KMS-11 (cell line): ENCODE data around the gene RALGDS.

Experiments
- H2AFZ ChIP-seq: fragments of 200-600 bp; sonication (generic); 2 replicates; pipeline ENCODE4 v1.6.1; 2016; ENCODE audit warnings: antibody characterized with exemption, mixed run types, low read depth
- H3K27ac ChIP-seq: fragments of 200-600 bp; sonication (generic); 2 replicates; pipeline ENCODE4 v1.6.1; 2016; ENCODE audit warnings: mild to moderate bottlenecking, mixed run types
- H3K27me3 ChIP-seq: fragments of 200-600 bp; sonication (generic); 2 replicates; pipeline ENCODE4 v1.6.1; 2017; ENCODE audit warnings: mild to moderate bottlenecking, low read depth, mixed run types, moderate library complexity; ENCODE audit not compliant: insufficient read depth
- H3K36me3 ChIP-seq: fragments of 200-600 bp; sonication (generic); 2 replicates; pipeline ENCODE4 v1.6.1; 2017; ENCODE audit warnings: mild to moderate bottlenecking, mixed run types; ENCODE audit not compliant: insufficient read depth
- H3K4me1 ChIP-seq: fragments of 200-600 bp; sonication (generic); 2 replicates; pipeline ENCODE4 v1.6.1; 2016; ENCODE audit warnings: mild to moderate bottlenecking, low read depth, mixed run types; ENCODE audit not compliant: poor library complexity, severe bottlenecking
- H3K4me2 ChIP-seq: fragments of 200-600 bp; sonication (generic); 2 replicates; pipeline ENCODE4 v1.7.0; 2016; ENCODE audit warnings: mild to moderate bottlenecking, mixed run types
- H3K4me3 ChIP-seq: fragments of 200-600 bp; sonication (generic); IDR thresholded peaks from 2 replicates; pipeline ENCODE4 v1.6.1; 2017; ENCODE audit warnings: low read depth, low read length, mixed read lengths; ENCODE audit not compliant: insufficient read depth
- H3K79me2 ChIP-seq: fragments of 200-600 bp; sonication (generic); 2 replicates; pipeline ENCODE4 v1.6.1; 2016; ENCODE audit warnings: low read depth, mixed run types; ENCODE audit not compliant: insufficient read depth
- H3K9ac ChIP-seq: fragments of 200-600 bp; sonication (generic); 2 replicates; pipeline ENCODE4 v1.6.1; 2016; ENCODE audit warnings: mild to moderate bottlenecking, mixed run types
- H4K20me1 ChIP-seq: fragments of 200-600 bp; sonication (generic); 2 replicates; pipeline ENCODE4 v1.6.1; 2016; ENCODE audit warnings: mild to moderate bottlenecking, mixed run types; ENCODE audit not compliant: insufficient read depth
- CTCF ChIP-seq: fragments of 200-600 bp; sonication (generic); conservative IDR thresholded peaks from 2 replicates; pipeline ENCODE4 v1.6.1; 2017; ENCODE audit warnings: low read depth, mild to moderate bottlenecking, antibody characterized with exemption, low read length, moderate library complexity, mixed read lengths

RALGDS gene

GRCh38 chr9:133148199-133149129 is 27.4 kb upstream of the RALGDS start:
- peak overlapping the region; percentile 90 for H3K4me2 ChIP-seq
- H2AFZ ChIP-seq = peak overlapping the region; percentile 26; the same call in 1 of the 2 replicates
- H3K27ac ChIP-seq = peak overlapping the region; percentile 91
- H3K27me3 ChIP-seq = no peaks in the 10 kb centered on the region
- peaks cover 39% of the 10 kb centered on the region for H3K4me1 ChIP-seq
- peak overlapping the region; percentile 79 for H3K9ac ChIP-seq
- no peak for TF ChIP-seq CTCF
- no peaks in the 10 kb centered on the region for H4K20me1 ChIP-seq
- H3K36me3 ChIP-seq = no peaks in the 10 kb centered on the region
- H3K79me2 ChIP-seq = peaks cover 30% of the 10 kb centered on the region
- peak overlapping the region; percentile 62 for H3K4me3 ChIP-seq

GRCh38 chr9:133147412-133148198 is 26.6 kb upstream of the RALGDS start:
- H3K4me2 ChIP-seq = peak overlapping the region; percentile 90
- H4K20me1 ChIP-seq = no peaks in the 10 kb centered on the region
- H3K9ac ChIP-seq = peak overlapping the region; percentile 79
- no peak overlapping the region for H2AFZ ChIP-seq
- peak overlapping the region; percentile 62 for H3K4me3 ChIP-seq
- H3K36me3 ChIP-seq = no peaks in the 10 kb centered on the region
- H3K4me1 ChIP-seq = peaks cover 39% of the 10 kb centered on the region
- H3K27me3 ChIP-seq = no peaks in the 10 kb centered on the region
- H3K79me2 ChIP-seq = peaks cover 37% of the 10 kb centered on the region
- TF ChIP-seq CTCF = peak; percentile 88
- peak overlapping the region; percentile 91 for H3K27ac ChIP-seq

- H3K4me3 ChIP-seq = no peak overlapping the region
Measured at GRCh38 chr9:133146746-133147411, 25.8 kb upstream of the RALGDS start.

More at GRCh38 chr9:133146746-133147411, 25.8 kb upstream of the RALGDS start:
- H3K79me2 ChIP-seq = peaks cover 37% of the 10 kb centered on the region
- H3K4me1 ChIP-seq = peaks cover 39% of the 10 kb centered on the region
- no peaks in the 10 kb centered on the region for H3K27me3 ChIP-seq
- no peaks in the 10 kb centered on the region for H3K36me3 ChIP-seq
- no peak overlapping the region for H2AFZ ChIP-seq
- H4K20me1 ChIP-seq = no peaks in the 10 kb centered on the region
- peak overlapping the region; percentile 79; the same call in 1 of the 2 replicates for H3K9ac ChIP-seq
- H3K27ac ChIP-seq = peak overlapping the region; percentile 91; the same call in 1 of the 2 replicates
- no peak for TF ChIP-seq CTCF
- peak overlapping the region; percentile 90 for H3K4me2 ChIP-seq
